ENCODE measurements around the gene CDON. TPM values are rescaled to one million over a fixed set of nuclear protein-coding genes. Genes with fewer than 3 reads are reported as not detected.

The CDON gene
- polyA plus RNA-seq, 1 donor from 2014 or later = not detected

DNA sequence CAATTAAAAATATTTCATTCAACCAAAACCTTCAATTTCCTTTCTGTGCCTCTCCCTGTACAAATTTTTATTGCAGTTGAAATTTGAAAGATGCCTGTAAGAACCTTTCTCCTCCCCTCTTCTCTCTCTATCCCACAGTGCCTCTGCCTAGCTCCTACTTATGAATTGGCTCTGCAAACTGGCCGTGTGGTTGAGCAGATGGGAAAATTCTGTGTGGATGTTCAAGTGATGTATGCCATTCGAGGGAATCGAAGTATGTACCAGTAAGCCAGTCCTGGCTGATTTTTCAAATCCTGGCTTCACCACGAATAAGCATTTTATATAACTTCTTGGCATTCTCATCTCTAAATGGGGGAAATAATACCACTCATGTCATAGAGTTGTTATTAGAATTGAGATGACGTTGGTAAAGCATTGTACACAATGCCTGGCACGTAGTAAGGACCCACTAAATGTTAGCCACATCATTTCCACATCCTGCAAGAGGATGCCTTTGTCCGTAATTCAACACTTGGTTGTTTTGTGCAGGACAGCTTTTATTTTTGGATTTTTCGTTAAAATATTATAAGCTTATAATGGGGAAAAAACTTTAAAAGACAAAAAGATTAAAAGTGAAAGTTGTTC, 152.3 kb downstream of the CDON start:
- Mint-ChIP-seq H3K4me1 (no peaks in the 10 kb centered on the region), H3K4me3 (no peak overlapping the region), H3K27me3 (peaks cover 15% of the 10 kb centered on the region), H3K9me3 (peaks cover 0 to 2% (median 0%) of the 10 kb centered on the region in 3 donors), H3K27ac (no peak overlapping the region), H3K36me3 (no peaks in the 10 kb centered on the region)

Other genes starting within 250 kb of the CDON start
- gene PATE4, start 229.6 kb downstream of the CDON start, polyA plus RNA-seq = not detected
- 12.5 TPM for gene HYLS1, start 175.2 kb downstream of the CDON start, polyA plus RNA-seq
- gene PUS3, start 159.7 kb downstream of the CDON start, polyA plus RNA-seq = 10.0 TPM
- gene DDX25, start 158.4 kb downstream of the CDON start, polyA plus RNA-seq = 0.08 TPM
- gene VSIG10L2, start 116.8 kb downstream of the CDON start, polyA plus RNA-seq = not detected
- 19.5 TPM for gene RPUSD4, start 148.8 kb upstream of the CDON start, polyA plus RNA-seq
- gene FAM118B, start 148.9 kb upstream of the CDON start, polyA plus RNA-seq = 11.1 TPM
- gene SRPRA, start 206.0 kb upstream of the CDON start, polyA plus RNA-seq = 81.7 TPM
- 12.0 TPM for gene FOXRED1, start 206.3 kb upstream of the CDON start, polyA plus RNA-seq
- 13.0 TPM for gene TIRAP, start 220.2 kb upstream of the CDON start, polyA plus RNA-seq
- gene DCPS, start 241.2 kb upstream of the CDON start, polyA plus RNA-seq = 76.9 TPM